Measurements from ENCODE around the gene ITSN1.

- TF ChIP-seq CTCF (IDR thresholded peaks at IDR 0.05; ENCODE audit: low read depth, low read length, poor library complexity, severe bottlenecking) (no peak), EZH2phosphoT487 (IDR thresholded peaks at IDR 0.05; ENCODE audit: borderline replicate concordance, low read length) (no peak)
These were observed 25.9 kb downstream of the ITSN1 start for GRCh38 chr21:33668180-33668579.

Data from DOHH2 (cell line).